GM19438 (cell line): ENCODE measurements around the gene LLCFC1.

Experiments used
- ATAC-seq: cut with Tn5 transposase; IDR thresholded peaks from one replicate; pipeline ENCODE4 v1.9.1; 2021; ENCODE audit warnings: low read depth; ENCODE audit not compliant: unreplicated experiment

The LLCFC1 gene

GRCh38 chr7:142935941-142936565 lies 3.2 kb upstream of the LLCFC1 start:
- ATAC-seq, result no peak

- ATAC-seq, result no peak
Measured at GRCh38 chr7:142938611-142939010, 673 bp upstream of the LLCFC1 start.

GRCh38 chr7:142940966-142941535 lies 1.8 kb downstream of the LLCFC1 start:
- ATAC-seq, result no peak

- no peak for ATAC-seq
Measured at GRCh38 chr7:142941541-142941940, 2.3 kb downstream of the LLCFC1 start.

- no peak for ATAC-seq
Measured at GRCh38 chr7:142942746-142943145, 3.5 kb downstream of the LLCFC1 start.

- ATAC-seq, result no peak
Measured at GRCh38 chr7:142943706-142944268, 4.5 kb downstream of the LLCFC1 start.

- ATAC-seq, result no peak
Measured at GRCh38 chr7:142945001-142945400, 5.7 kb downstream of the LLCFC1 start.

- ATAC-seq, result no peak
Measured at GRCh38 chr7:142948603-142949002, 9.3 kb downstream of the LLCFC1 start.

GRCh38 chr7:142950235-142950634 lies 11.0 kb downstream of the LLCFC1 start:
- no peak for ATAC-seq

- no peak for ATAC-seq
Measured at GRCh38 chr7:142954680-142955268, 15.5 kb downstream of the LLCFC1 start.

GRCh38 chr7:142956951-142957623 lies 17.8 kb downstream of the LLCFC1 start:
- no peak for ATAC-seq

GRCh38 chr7:142957723-142958122 lies 18.4 kb downstream of the LLCFC1 start:
- ATAC-seq, result no peak

GRCh38 chr7:142959202-142959601 lies 19.9 kb downstream of the LLCFC1 start:
- no peak for ATAC-seq

GRCh38 chr7:142960955-142961512 lies 21.8 kb downstream of the LLCFC1 start:
- no peak for ATAC-seq

- no peak for ATAC-seq
Measured at GRCh38 chr7:142961595-142961972, 22.3 kb downstream of the LLCFC1 start.

GRCh38 chr7:142961973-142962926 lies 23.0 kb downstream of the LLCFC1 start, which contains the start of gene KEL:
Gene KEL, minus strand, starts transcription at chr7:142962363. Its CDS starts 157 bp downstream, at chr7:142962206.
- ATAC-seq, result no peak

- ATAC-seq, result no peak
Measured at GRCh38 chr7:142962991-142963390, 23.7 kb downstream of the LLCFC1 start.

- no peak for ATAC-seq
Measured at GRCh38 chr7:142963993-142964392, 24.7 kb downstream of the LLCFC1 start.

GRCh38 chr7:142964502-142965246 lies 25.4 kb downstream of the LLCFC1 start:
- ATAC-seq, result no peak
